Lower lobe of right lung (tissue), 2 donors: ENCODE data around the gene FOXO6. TPM values are rescaled to one million over a fixed set of nuclear protein-coding genes. Genes with fewer than 3 reads are reported as not detected.

Experiments
- ATAC-seq, 2 donors: fragments of 200-7000 bp; cut with Tn5 transposase; one replicate each; pipeline ENCODE4 v1.9.1; 2020 to 2022; ENCODE audit warnings: mild to moderate bottlenecking in 2 of 2, moderate library complexity in 2 of 2
- DNase-seq: peaks from one replicate; pipeline ENCODE4 v3.0.0-alpha.2; 2020
- H3K27ac ChIP-seq: fragments of 200-600 bp; one replicate; pipeline ENCODE4 v1.8.0; 2022
- H3K27me3 ChIP-seq: fragments of 200-600 bp; one replicate; pipeline ENCODE4 v1.8.0; 2022; ENCODE audit warnings: low read depth
- H3K36me3 ChIP-seq: fragments of 200-600 bp; one replicate; pipeline ENCODE4 v1.8.0; 2022; ENCODE audit warnings: mild to moderate bottlenecking
- H3K4me1 ChIP-seq: fragments of 200-600 bp; one replicate; pipeline ENCODE4 v1.8.0; 2022
- H3K4me3 ChIP-seq: fragments of 200-600 bp; one replicate; pipeline ENCODE4 v1.8.0; 2022; ENCODE audit warnings: mild to moderate bottlenecking
- H3K9me3 ChIP-seq: fragments of 200-600 bp; one replicate; pipeline ENCODE4 v1.8.0; 2022
- intact Hi-C: fragments of 100-400 bp; cut with DNase I; formaldehyde crosslinking; loops from one replicate; pipeline ENCODE4 v1.11.0; 2022
- total RNA-seq: library from RNA; stranded (reverse); fragmentation: NEBNext Ultra II Directional; extraction: Animal tissue kit (Norgen Biotek cat#: 25700); gene quantifications from one replicate; pipeline ENCODE4 v1.2.1, GENCODE V29; 2021
- TF ChIP-seq, protein P1 (sequence below): fragments of 200-600 bp; IDR thresholded peaks from one replicate; pipeline ENCODE4 v1.8.0; 2022; ENCODE audit warnings: antibody characterized with exemption, mild to moderate bottlenecking
- donor health status: DM: no; HTN: yes; CAD: no; lungs with severe emphysema.

The FOXO6 gene
- total RNA-seq, 1 donor from 2014 or later, result 0.92 TPM

DNA sequence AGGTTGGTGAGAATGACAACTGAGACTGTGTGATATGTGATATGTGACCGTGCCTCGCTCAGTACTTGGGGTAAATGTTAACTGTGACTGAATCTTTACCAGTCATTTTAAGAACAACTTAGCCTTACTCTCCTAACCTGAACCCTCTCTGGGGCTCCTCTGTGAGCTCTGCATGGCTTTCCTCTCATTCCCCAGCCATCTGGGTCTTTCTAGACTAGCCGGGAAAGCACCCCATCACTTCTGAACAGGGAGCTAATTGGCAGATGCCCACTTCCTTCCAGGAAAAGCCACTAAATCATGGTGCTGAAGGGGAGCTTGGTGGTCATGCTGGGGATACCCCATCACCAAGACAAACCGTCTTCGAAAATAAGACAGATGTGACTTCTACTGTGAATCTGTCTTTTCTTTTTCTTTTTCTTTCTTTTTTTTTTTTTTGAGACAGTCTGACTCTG lies 16.5 kb upstream of the FOXO6 start:
- no peaks in the 10 kb centered on the region for H3K36me3 ChIP-seq
- intact Hi-C loops, result no loop called here
- H3K9me3 ChIP-seq, result no peaks in the 10 kb centered on the region
- TF ChIP-seq, protein P1, sequence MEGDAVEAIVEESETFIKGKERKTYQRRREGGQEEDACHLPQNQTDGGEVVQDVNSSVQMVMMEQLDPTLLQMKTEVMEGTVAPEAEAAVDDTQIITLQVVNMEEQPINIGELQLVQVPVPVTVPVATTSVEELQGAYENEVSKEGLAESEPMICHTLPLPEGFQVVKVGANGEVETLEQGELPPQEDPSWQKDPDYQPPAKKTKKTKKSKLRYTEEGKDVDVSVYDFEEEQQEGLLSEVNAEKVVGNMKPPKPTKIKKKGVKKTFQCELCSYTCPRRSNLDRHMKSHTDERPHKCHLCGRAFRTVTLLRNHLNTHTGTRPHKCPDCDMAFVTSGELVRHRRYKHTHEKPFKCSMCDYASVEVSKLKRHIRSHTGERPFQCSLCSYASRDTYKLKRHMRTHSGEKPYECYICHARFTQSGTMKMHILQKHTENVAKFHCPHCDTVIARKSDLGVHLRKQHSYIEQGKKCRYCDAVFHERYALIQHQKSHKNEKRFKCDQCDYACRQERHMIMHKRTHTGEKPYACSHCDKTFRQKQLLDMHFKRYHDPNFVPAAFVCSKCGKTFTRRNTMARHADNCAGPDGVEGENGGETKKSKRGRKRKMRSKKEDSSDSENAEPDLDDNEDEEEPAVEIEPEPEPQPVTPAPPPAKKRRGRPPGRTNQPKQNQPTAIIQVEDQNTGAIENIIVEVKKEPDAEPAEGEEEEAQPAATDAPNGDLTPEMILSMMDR, result no peak
- ATAC-seq (no peak), DNase-seq (no peak)
- no peak overlapping the region for H3K4me3 ChIP-seq
- peaks cover 5% of the 10 kb centered on the region for H3K27me3 ChIP-seq
- no peak overlapping the region for H3K27ac ChIP-seq
- no peaks in the 10 kb centered on the region for H3K4me1 ChIP-seq

DNA sequence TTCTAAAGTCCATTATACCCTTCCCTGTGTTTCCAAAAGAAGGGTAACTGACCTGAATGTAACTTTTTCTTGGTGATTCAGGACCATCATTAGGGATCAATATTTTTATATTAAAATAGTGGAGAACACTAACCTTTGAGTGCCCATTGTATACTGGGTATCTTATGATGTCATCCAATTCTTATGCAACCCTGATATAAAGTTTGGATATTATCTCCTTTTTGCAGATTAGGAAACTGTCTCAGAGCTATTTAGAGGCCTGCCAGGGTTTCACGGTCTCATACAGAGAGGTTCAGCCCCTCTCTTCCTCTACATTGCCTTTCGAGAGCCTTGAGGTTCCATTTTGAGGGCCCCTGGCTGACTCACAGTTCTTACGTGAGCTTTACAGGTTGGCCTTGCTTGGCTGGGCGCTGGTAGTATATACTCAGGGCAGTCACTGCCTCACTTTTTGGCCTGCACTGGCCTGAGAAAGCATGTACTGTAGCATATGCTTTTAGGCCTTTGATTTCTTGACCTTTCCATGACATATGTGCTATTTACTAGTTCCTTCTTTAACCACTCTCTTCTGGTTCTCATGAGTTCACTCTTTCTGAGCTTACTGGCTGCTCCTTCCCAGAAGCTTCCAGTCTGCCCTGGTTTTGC lies 15.7 kb upstream of the FOXO6 start:
- Histone ChIP-seq H3K27ac (no peak overlapping the region), H3K36me3 (no peaks in the 10 kb centered on the region), H3K4me3 (no peak overlapping the region), H3K9me3 (no peaks in the 10 kb centered on the region), H3K4me1 (no peaks in the 10 kb centered on the region), H3K27me3 (peaks cover 5% of the 10 kb centered on the region)
- intact Hi-C loops, result no loop called here
- DNase-seq (no peak), ATAC-seq (no peak)
- TF ChIP-seq, protein P1, result no peak

DNA sequence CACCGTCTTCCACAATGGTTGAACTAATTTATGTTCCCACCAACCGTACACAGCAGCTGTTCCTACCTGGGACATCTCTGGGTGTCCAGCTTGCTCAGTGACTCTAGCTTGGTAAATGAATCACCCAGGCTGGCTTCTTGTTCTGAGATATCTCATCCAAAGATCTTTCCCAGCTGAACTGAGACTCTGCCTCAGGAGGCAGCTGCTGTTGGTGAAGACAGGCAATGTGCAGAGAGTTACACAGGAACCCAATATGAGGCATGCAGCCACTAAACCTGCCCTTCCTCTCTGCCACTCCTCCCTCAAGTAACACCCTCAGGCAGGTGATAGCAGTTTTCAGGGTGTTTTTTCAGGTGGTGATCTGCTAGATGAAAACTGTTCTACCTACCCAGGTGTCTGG lies 14.0 kb upstream of the FOXO6 start:
- no peak overlapping the region for H3K27ac ChIP-seq
- DNase-seq, result no peak
- peaks cover 5% of the 10 kb centered on the region for H3K27me3 ChIP-seq
- TF ChIP-seq, protein P1, result no peak
- H3K36me3 ChIP-seq, result no peaks in the 10 kb centered on the region
- no peaks in the 10 kb centered on the region for H3K4me1 ChIP-seq
- intact Hi-C loops, result no loop called here
- no peaks in the 10 kb centered on the region for H3K9me3 ChIP-seq
- H3K4me3 ChIP-seq, result no peak overlapping the region
- ATAC-seq, result no peak

DNA sequence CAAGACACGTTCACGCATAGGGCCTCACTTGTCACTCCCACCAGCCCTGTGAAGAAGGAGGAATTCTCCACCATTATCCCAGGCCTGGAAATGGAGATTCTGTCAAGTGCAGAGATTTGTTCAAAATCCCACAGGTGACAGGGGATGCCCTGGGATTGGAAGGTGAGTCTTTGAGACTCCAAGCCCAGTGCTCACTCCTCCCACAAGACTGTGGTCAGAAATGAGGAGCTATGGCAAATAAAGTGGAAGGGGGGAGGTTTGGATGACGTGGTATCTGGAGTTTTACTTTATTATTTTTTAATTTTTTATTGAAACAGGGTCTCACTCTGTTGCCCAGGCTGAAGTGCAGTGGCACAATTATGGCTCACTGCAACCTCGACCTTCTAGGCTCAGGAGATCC lies 12.8 kb upstream of the FOXO6 start:
- no peaks in the 10 kb centered on the region for H3K36me3 ChIP-seq
- TF ChIP-seq, protein P1, result no peak
- ATAC-seq (no peak), DNase-seq (no peak)
- no peak overlapping the region for H3K4me3 ChIP-seq
- no peak overlapping the region for H3K27ac ChIP-seq
- no peaks in the 10 kb centered on the region for H3K4me1 ChIP-seq
- no peaks in the 10 kb centered on the region for H3K27me3 ChIP-seq
- intact Hi-C loops, result no loop called here
- H3K9me3 ChIP-seq, result no peaks in the 10 kb centered on the region

DNA sequence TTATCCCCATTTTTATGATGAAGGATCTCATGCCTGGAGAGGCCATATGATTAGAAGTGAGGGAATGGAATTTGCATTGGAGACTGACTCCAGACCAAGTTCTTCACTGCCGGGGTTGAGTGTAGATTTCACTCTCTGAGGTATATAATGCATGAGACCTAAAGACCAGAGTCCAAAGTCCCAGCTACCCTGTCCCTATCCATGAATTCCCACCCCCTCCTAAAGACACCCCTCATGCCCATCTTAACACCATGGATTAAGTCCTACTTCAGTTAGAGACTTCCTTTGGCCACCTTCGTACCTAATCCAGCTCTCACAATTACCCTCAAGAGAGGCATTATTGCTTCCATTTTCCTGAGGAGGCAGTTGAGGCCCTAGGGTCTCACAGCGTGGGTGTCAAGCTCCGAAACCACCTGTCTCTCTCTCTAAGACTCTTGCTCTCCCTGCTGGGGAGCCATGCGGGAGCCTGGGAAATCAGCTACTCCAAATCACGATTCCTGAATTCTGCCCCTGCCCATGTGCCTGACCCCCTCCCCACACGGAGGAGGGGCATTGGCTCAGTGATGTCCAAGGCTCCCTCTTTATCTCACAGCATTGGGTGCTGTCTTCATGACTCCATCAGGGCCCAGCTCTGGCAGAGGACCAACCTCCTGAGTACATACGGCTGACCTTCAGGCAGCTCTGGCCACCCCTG lies 11.7 kb upstream of the FOXO6 start:
- intact Hi-C loops, result no loop called here

More for the DNA sequence above, 11.7 kb upstream of the FOXO6 start:
- no peaks in the 10 kb centered on the region for H3K4me1 ChIP-seq
- no peak overlapping the region for H3K4me3 ChIP-seq
- no peak overlapping the region for H3K27ac ChIP-seq
- TF ChIP-seq, protein P1, result no peak
- H3K9me3 ChIP-seq, result no peaks in the 10 kb centered on the region
- H3K36me3 ChIP-seq, result no peaks in the 10 kb centered on the region
- ATAC-seq, result no peak
- no peak for DNase-seq
- H3K27me3 ChIP-seq, result no peaks in the 10 kb centered on the region
